Stimulated activated naive CD4-positive, alpha-beta T cell treated with Interleukin-2 at 50 U/mL for 16 hours (primary cell): ENCODE results near the gene WDR20.

Experiments
- DNase-seq: peaks from one replicate; lab custom pipeline; 2025; lab: John Stamatoyannopoulos, UW

The WDR20 gene

DNA sequence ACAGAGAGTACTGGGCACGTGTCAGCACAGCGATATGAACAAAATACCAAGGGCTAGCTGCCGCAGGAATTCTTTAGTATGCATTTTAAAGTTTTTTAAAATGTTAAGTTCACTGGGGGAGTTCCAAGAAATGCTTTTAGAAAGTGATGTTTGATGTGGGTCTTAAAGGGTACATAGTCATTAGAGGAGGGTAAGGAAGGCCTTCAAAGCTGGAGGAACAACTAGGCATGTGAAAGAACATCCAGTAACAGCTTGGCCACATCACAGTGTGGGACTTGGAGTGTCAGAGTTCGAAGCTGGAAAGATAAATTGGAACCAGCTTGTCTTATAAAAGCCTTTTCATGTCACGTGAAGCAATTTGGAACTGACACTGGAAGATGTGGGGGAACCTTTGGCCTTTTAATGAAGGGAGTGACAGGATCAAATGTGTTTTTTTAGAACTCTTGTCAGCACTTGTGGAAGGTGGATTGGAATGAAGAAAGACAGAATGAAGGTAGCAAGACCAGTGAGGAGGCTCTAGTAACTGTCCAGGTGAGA lies 57.7 kb downstream of the WDR20 start:
- DNase-seq = no peak

DNA sequence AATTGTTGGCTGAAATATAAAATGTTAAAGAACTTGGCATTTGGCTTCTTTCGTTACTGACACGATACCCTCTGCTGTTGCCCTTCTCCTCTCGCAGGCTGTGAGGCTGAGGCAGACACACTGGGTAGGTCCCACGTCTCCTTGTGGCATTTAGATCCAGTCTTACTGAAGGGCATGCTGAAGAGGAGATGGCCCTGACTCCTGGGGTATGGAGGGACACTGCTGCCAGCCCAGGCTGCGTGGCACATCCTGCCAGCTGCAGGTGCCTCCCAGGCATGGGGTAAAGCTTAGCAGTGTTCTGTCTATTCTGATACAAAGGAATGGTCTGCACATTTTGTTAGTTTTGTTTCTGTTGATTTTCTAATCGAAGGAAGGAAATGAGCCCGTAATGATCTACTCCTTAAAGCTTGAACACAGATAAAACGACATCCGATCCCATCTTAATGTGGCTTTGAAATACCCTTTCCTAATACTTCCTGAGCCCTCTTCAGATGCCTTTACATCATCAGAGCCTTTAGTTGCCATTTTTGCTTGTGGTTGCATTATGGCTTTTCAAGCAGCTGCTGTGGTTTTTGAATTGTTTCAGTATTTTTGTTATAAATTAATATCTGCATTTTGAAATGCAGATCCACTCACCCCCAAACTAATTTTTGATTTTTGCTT lies 61.1 kb downstream of the WDR20 start:
- no peak for DNase-seq

DNA sequence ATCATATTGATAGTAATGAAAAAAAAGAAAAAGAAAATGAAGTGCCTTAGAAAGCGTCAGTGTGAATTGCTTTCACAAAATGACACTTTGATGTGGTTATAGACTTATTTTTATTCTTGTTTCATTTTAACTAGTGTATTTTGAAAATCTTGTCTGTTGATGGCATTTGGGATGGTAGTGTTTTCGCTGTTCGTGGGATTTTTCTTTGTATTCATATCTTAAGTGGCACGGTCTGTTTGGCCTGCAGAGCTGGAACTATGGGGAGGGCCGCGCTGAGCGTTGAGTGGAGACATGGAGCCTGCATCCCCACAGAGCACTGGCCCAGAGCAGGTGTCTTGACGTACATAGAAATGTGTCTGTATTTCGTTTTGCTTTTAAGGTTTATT lies 61.6 kb downstream of the WDR20 start:
- no peak for DNase-seq

DNA sequence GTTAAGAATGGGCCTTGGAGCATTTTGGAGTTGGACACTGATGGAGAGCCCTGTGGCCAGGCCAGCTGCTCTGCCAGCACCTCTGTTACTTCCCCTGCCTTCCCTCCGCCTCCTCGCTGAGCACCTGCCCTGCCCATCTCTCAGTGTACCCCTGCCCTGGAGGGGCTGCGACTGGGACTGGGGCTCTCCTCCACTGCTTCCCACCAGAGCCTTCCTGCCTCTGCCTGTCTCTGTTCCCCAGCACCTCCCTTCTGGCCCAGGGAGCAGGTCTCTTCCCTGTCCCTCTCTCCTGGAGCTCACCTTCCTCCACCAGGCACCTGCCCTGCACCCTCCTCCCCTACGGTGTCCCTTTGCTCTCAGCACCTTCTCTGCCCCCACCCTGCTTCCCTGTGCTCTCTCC lies 62.1 kb downstream of the WDR20 start:
- no peak for DNase-seq

DNA sequence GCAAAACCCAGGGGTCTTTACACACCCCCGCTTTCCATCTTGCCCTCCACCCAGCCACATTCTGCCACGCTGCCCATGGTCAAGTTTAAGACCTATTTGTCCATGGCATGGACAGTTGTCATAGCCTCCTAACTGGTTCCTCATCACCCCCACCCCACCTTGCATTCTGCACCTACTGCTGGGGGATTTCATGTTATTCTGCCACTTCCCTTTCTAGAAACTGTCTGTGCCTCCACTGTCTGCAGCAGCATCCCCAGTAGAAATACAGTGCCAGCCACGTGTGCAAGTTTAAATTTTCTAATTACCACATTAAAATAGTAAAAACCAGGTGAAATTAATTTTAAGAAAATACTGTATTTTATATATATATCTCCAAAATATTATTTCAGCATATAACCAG lies 63.2 kb downstream of the WDR20 start:
- no peak for DNase-seq

DNA sequence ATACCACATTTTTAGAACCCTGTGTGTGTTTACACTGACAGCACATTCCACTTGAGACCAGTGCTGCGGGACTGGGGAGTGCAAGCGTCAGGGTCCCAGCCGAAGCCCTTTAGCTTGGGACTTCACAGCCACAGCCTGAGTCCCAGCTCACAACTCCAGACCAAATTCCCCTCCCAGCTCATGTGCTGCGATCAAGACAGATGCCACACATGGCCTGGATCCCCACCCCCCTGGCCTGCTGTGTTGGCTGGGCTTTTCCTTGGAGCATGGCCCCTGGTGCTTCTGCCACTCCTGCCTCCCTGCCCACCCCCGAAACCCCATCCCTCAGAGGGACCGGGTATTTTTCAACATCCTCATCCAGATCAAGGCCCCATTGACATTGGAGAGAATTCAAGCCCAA lies 63.7 kb downstream of the WDR20 start:
- DNase-seq = no peak

DNA sequence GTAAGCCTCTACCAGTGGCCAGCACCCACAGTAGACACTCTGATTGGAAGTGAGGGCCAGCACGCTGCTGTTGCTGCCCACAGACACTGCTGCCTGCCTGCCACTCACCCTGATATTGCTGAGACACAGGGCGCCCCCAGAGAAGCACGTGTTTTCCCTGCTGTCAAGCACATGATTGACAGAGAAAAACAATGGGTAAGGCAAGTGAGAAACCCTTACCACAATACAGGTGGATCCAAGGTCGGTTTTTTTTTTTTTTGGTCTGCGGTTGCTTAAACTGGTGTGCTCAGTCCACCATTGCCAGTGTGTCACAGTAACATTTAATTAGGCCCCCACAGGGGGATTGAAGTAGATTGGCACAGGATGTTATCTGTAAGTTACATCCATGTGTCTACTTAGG lies 65.9 kb downstream of the WDR20 start:
- DNase-seq = no peak

DNA sequence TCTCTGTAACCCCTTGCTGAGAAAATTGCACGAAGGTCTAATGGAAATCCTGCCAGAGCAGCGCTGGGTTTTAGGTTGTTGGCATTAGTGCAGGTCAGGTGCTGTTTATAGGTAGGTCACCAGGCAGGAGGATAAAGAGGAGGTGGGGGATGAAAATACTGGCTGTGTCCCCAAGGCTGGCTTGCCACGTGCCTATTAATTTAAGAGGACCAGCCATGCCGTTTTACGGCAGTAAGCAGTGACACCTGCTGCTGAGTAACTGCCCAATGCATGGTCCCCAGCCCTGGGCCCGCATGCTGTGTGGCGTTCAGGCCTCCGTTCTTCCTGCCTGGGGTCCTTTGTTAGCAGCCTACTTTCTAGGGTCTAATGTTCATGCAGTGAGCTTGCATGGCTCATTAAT lies 67.2 kb downstream of the WDR20 start:
- DNase-seq = no peak

DNA sequence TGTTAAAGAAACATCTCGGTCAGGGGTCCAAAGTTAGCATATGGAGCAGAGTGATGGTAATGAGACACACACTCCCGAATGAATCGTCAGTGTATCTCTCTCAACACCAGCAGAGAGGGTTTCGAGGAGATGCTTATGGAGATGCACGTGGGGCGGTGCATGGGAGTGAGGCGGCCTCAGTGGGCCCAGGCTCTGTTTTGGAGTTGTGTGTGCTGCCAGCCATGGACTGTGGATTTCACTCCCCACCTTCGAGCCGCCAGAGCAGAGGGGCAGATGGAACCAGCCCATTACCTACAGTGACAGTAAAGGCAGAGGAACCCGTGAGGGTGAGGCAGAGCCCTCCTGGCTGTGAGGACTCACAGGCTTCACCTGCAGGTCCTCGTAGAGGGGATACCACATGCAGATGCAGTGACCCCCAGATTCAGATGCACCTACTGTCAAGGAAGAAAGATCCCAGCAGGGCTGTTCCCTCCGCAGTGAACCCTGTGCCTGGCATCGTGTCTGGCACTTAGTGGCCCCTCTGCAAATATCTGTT lies 68.2 kb downstream of the WDR20 start:
- no peak for DNase-seq

DNA sequence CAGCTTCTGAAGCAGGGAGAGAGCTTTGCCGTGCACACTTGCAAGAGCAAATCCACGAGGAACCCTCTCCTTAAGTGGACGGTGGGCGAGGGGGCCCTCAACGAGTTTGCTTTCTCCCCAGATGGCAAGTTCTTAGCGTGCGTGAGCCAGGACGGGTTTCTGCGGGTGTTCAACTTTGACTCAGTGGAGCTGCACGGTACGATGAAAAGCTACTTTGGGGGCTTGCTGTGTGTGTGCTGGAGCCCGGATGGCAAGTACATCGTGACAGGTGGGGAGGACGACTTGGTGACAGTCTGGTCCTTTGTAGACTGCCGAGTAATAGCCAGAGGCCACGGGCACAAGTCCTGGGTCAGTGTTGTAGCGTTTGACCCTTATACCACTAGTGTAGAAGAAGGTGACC lies 69.0 kb downstream of the WDR20 start:
- no peak for DNase-seq

DNA sequence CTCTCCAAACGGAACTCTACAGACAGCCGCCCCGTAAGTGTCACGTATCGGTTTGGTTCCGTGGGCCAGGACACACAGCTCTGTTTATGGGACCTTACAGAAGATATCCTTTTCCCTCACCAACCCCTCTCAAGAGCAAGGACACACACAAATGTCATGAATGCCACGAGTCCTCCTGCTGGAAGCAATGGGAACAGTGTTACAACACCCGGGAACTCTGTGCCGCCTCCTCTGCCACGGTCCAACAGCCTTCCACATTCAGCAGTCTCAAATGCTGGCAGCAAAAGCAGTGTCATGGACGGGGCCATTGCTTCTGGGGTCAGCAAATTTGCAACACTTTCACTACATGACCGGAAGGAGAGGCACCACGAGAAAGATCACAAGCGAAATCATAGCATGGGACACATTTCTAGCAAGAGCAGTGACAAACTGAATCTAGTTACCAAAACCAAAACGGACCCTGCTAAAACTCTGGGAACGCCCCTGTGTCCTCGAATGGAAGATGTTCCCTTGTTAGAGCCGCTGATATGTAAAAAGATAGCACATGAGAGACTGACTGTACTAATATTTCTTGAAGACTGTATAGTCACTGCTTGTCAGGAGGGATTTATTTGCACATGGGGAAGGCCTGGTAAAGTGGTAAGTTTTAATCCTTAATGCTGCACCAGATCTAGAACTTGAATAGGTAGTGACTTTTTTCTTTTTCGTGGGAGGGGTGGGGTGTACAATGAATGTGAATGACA lies 69.7 kb downstream of the WDR20 start:
- DNase-seq = no peak

DNA sequence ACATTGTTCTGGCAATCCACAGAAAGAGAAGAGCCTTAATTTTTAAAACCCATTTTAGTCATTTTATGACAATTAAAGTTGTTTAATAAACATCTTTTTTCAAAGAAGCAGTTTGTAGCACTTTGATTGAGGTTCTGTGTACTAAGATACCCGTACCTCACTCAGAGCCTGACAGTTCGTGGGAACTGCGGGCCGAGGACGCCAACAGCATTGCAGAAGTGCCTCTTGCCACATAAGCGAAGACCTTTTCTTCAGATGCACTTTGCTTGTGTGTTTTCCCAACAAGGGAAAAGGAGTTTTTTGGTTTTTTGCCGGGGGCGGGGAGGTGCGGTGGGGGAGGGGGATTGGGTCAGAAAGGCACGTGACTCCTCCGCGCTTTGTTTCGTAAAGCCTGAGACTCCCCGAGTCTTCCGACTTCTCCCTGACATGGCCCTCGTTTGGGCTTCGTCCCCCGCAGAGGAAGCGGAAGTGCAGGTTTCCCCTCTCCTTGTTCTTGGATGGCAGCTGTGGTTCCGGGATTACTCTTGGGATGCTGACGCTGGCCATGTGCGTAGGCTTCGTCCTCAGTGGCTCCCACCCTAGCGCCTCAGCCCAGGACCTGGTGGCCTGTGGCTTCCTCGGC lies 70.8 kb downstream of the WDR20 start:
- DNase-seq = no peak

DNA sequence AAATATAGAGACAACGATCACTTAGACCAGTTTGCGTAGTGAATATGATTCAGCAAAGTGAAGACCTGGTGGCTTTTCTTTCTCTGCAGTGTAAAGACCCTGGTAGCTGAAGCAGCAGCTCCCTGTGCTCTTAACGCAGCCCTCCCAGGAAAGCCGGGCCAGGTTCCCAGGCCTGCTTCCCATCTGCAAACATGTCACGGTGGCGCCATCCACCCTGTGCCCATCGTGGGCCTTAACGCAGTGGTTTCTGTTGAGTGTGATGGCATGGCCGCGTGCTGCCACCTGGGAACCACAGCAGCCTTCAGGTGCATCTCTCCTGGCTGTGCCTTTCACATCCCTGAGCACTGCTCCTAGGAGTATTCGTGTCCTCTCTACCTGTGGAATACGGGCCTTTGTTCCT lies 71.5 kb downstream of the WDR20 start:
- no peak for DNase-seq

DNA sequence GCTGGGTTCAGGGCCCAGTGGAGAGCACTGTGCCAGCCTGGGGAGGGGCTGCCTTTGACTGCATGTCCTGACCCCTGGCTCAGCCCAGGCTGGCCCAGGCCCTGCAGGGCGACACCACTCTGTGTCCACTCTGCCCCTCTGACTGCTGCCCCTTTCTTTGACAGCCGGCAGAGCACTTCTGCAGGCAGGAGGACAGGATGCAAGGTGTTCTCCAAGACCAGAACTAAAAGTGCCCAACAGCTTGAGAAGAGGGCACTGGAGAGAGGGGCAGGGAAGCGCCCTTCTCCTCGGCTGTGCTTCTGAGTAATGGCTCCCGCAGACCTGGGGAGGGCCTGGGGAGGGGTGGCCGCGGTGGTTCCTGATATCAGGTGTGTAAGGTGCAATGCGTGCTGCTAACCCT lies 72.7 kb downstream of the WDR20 start:
- DNase-seq = no peak

DNA sequence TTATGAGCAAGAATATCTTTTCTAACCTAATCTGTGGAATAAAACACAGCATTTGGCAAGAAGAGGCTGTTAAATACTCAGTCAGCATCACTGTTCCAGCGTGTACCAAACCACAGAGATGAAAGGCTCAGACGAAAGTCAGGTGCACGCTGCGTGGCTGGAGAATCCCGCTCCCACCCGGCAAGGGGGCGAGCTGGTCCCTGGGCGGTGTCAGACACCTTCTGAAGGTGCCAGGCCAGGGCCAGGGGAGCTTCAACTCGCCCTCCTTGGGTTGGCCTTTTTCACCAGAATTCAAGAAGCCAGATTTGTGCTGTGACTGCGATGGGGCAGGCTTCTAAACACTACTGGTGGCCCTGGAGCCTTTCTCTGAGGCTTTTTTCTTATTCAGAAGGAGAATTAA lies 73.1 kb downstream of the WDR20 start:
- no peak for DNase-seq

DNA sequence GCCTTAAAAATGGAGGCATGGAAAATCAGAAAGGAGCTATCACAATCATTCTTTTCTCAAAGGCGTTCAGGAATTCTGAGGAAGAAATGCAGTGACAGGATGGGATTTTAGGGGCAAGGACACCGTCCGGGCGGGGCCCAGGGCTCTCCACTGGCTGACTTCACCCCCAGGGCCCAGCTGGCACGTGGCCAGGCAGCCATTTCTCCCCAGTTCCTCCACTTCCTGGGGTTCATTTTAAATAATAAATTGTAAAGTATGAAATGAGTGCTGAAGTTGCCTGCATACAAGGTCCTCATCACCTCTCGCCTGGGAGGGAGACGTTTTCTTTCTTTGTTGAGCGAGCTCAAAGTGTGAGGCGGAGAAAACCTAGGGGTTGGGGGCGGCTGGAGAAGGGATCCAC lies 73.8 kb downstream of the WDR20 start:
- no peak for DNase-seq

DNA sequence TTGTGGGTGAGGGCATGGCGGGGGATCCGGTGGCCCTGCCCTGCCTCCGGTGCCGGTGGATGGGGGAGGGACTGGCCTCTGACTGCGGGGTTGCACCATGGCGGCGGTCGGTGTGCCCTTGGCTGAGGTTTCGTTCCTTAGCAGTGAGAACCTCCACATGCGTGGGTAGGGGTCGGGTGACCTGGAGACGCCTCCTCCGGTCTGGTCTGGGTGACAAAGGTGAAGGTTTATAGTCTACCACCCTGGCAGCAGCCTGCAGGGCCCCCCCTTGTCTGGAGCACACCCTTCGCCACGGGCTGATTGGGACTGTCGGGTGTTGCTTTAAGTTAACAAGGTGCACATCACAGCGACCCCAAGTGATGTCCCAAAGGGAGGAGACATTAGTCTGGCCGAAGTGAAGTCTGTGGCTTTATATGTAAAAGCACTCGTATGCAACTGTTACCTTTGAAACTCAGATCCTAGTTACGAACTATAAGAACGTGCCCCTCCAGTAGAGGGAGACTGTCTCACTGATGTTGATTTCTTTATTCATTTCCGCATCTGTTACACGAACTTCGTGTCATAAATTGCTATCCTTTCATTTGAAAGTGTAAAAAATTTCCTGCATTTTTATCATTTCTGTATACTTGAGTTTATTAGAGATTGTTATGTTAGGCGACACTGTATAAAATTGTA lies 74.4 kb downstream of the WDR20 start:
- no peak for DNase-seq

DNA sequence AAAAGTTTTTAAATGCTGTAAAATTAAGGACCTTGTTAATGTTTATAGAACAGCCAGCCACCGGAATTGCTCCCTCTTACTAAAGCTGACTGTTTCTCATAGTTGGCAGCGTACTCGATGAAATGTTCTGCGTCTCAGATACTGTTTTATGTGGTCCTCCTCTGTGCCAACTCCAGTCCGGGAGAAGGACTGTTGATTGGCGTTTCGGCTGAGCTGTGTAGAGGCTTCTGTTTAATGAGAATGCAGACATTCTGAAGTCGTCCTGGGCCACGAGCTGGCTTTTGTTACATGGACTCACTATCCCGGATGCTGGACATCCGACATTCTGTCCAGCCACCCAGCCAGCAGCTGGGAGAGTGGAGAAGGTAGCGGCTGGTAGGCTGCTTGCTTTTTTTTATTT lies 75.4 kb downstream of the WDR20 start:
- no peak for DNase-seq

DNA sequence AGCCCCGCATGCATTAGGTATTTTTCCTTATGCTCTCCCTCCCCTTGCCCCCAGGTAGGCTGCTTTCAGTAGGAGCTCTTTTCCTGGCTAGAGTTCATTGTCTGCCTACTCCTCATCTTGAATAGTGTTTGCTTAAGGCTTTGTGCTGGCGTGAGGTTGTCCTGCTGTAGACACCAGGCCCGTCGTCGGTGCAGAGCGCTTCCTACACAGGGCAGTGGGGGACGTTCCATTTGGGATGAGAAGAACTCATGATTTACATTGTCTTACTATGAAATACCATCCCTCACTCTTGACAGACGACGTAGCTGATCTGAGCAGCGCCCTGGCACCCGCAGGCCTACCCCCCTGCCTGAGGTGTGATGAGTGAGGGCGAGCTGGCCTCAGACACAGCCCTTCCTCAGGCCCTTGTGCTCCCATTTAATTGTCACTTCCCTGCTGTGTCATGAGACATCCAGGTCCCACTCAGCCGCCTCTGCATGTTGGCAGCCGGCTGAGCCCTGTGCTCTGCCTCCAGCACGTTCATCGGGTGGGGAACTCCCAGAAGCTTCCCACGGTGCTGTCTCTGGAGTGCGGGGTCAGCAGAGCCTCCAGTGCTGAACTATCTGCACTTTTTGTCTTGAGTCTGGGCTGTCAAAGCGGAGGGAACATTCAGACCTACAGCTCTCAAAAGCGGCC lies 76.0 kb downstream of the WDR20 start:
- DNase-seq = no peak

DNA sequence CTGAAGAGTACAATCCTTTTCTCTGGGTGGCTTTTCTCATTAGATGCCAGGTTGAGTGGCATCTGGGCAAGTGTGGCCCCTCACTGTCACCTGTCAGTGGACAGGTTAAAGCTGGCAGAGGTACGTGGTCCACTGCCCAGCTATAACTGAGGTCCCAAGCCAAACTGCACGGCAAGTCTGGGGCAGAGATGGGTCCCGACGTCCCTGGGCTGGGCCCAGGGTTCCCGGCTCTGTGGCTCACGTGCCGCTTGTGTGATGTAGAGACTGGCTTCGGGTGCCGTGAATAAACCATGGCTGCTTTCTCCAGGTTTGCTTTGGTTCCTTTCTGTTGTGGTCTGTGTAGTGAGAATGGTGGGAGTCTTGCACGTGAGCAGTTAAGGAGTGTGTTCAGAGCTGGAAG lies 77.7 kb downstream of the WDR20 start:
- no peak for DNase-seq

DNA sequence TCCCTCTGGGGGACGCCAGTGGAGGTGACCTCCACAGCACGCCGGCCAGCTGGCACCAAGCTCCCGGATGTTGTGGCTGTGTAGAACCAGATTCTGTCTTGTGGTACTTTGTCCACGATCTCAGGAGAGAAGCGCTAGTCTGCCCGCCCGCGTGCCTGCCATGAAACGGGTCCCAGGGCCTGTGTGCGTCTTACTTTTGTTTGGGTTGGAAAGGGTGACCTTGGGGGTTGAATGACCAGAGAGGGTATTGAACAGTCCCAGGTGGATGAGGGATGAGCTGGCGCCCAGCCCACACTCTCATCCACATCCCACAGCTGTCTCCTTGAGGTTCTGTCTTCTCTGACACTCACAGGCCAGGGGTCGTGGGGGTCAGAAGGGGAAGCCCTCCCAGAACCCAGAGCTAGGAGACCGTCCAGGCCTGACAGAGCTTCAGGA lies 78.3 kb downstream of the WDR20 start:
- DNase-seq = no peak

DNA sequence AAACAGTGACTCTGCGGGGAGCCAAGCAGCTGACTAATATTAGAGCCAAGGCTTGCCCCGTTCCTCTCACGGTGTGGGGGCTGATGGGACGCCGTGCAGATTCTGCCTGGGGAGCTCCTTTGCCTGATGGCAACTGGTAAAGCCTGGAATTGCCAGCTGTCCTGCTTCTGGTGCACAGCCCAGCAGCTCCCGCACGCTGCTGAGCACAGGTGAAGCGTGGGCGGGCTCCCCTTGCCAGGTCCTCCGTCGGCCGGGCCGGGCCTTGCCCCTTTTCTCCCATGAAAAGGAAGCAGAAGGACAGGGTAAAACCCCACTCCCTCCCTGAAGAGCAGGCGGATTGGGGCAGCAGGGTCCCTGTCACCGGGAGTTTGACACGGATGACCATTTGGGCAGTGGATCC lies 79.0 kb downstream of the WDR20 start:
- no peak for DNase-seq
